ENCODE data around the gene DDIAS. TPM values are rescaled to one million over a fixed set of nuclear protein-coding genes. Genes with fewer than 3 reads are reported as not detected.
"Not testable (repeated sequence)": the region's sequence is repeated elsewhere in the genome, so short reads cannot be mapped to it uniquely, and the experiment has no call there.

Gene DDIAS
- total and polyA plus RNA-seq, 2 experiments from 2014 or later: 4.0 to 6.2 TPM

GRCh38 chr11:82936261-82936660 is 34.7 kb downstream of the DDIAS start:
- TF ChIP-seq CTCF (IDR thresholded peaks at IDR 0.05; ENCODE audit: low read depth, low read length): no peak
- H3K4me1 ChIP-seq (ENCODE audit: low read depth): no peaks in the 10 kb centered on the region
- H3K36me3 ChIP-seq: no peaks in the 10 kb centered on the region
- no peaks in the 10 kb centered on the region for H3K27me3 ChIP-seq
- DNase-seq (ENCODE audit: low read depth in 1 of 2, low spot score in 1 of 2): peak in 1 of 2 donors; percentile 81
- H3K27ac ChIP-seq: no peak overlapping the region
- H3K4me3 ChIP-seq: no peak overlapping the region
- H3K9me3 ChIP-seq (ENCODE audit: low read depth): no peaks in the 10 kb centered on the region

GRCh38 chr11:82937554-82937953 is 36.0 kb downstream of the DDIAS start:
- H3K36me3 ChIP-seq: no peaks in the 10 kb centered on the region
- no peak overlapping the region for H3K27ac ChIP-seq
- DNase-seq (ENCODE audit: low read depth in 1 of 2, low spot score in 1 of 2): no peak
- H3K9me3 ChIP-seq (ENCODE audit: low read depth): no peaks in the 10 kb centered on the region
- no peaks in the 10 kb centered on the region for H3K27me3 ChIP-seq
- no peaks in the 10 kb centered on the region for H3K4me1 ChIP-seq (ENCODE audit: low read depth)
- no peak for TF ChIP-seq CTCF (IDR thresholded peaks at IDR 0.05; ENCODE audit: low read depth, low read length)
- no peak overlapping the region for H3K4me3 ChIP-seq

GRCh38 chr11:82939456-82939855 is 37.9 kb downstream of the DDIAS start:
- TF ChIP-seq CTCF (IDR thresholded peaks at IDR 0.05; ENCODE audit: low read depth, low read length): no peak
- no peaks in the 10 kb centered on the region for H3K9me3 ChIP-seq (ENCODE audit: low read depth)
- no peaks in the 10 kb centered on the region for H3K27me3 ChIP-seq
- H3K4me3 ChIP-seq: no peak overlapping the region
- DNase-seq (ENCODE audit: low read depth in 1 of 2, low spot score in 1 of 2): no peak
- no peak overlapping the region for H3K27ac ChIP-seq
- no peaks in the 10 kb centered on the region for H3K4me1 ChIP-seq (ENCODE audit: low read depth)
- H3K36me3 ChIP-seq: no peaks in the 10 kb centered on the region

- Histone ChIP-seq H3K4me3 (no peak overlapping the region), H3K36me3 (no peaks in the 10 kb centered on the region), H3K27me3 (no peaks in the 10 kb centered on the region), H3K9me3 (ENCODE audit: low read depth) (no peaks in the 10 kb centered on the region), H3K4me1 (ENCODE audit: low read depth) (no peaks in the 10 kb centered on the region), H3K27ac (no peak overlapping the region)
- TF ChIP-seq CTCF (IDR thresholded peaks at IDR 0.05; ENCODE audit: low read depth, low read length): no peak
- no peak for DNase-seq (ENCODE audit: low read depth in 1 of 2, low spot score in 1 of 2)
Measured at GRCh38 chr11:82942376-82942775, 40.8 kb downstream of the DDIAS start.

- H3K9me3 ChIP-seq (ENCODE audit: low read depth); H3K27me3 ChIP-seq; H3K36me3 ChIP-seq; H3K4me1 ChIP-seq (ENCODE audit: low read depth); H3K27ac ChIP-seq; DNase-seq (ENCODE audit: low read depth in 1 of 2, low spot score in 1 of 2); H3K4me3 ChIP-seq: not testable (repeated sequence)
Measured at GRCh38 chr11:82943430-82943829, 41.9 kb downstream of the DDIAS start.

- no peaks in the 10 kb centered on the region for H3K4me1 ChIP-seq (ENCODE audit: low read depth)
- TF ChIP-seq CTCF (IDR thresholded peaks at IDR 0.05; ENCODE audit: low read depth, low read length): no peak
- no peak for DNase-seq (ENCODE audit: low read depth in 1 of 2, low spot score in 1 of 2)
Measured at GRCh38 chr11:82944198-82944597, 42.7 kb downstream of the DDIAS start.

GRCh38 chr11:82945041-82945440 is 43.5 kb downstream of the DDIAS start:
- H3K36me3 ChIP-seq; DNase-seq (ENCODE audit: low read depth in 1 of 2, low spot score in 1 of 2); H3K27me3 ChIP-seq; H3K27ac ChIP-seq; H3K9me3 ChIP-seq (ENCODE audit: low read depth); H3K4me1 ChIP-seq (ENCODE audit: low read depth); H3K4me3 ChIP-seq: not testable (repeated sequence)

More at GRCh38 chr11:82944198-82944597, 42.7 kb downstream of the DDIAS start:
- H3K4me3 ChIP-seq: no peak overlapping the region
- no peaks in the 10 kb centered on the region for H3K36me3 ChIP-seq
- no peak overlapping the region for H3K27ac ChIP-seq
- H3K27me3 ChIP-seq: no peaks in the 10 kb centered on the region
- H3K9me3 ChIP-seq (ENCODE audit: low read depth): no peaks in the 10 kb centered on the region

Measured in cardiac muscle cell (in vitro differentiated cells and primary cell).